Epithelial cell of esophagus (primary cell): ENCODE data around the gene ZNF576.
A peak's percentile ranks its signal among the peaks of the same experiment; 100 is the strongest.

Source experiments
- DNase-seq: peaks from one replicate; pipeline ENCODE4 v3.0.0; 2010; ENCODE audit warnings: low read depth
- H3K4me3 ChIP-seq: 2 replicates; pipeline ENCODE4 v1.5.1; 2011; ENCODE audit warnings: mild to moderate bottlenecking, low read length, control low read depth
- CTCF ChIP-seq: IDR thresholded peaks from 2 replicates; pipeline ENCODE4 v1.5.1; 2011; ENCODE audit warnings: low read depth, mild to moderate bottlenecking, low read length, control low read depth, inconsistent platforms; ENCODE audit not compliant: insufficient read depth; ENCODE audit errors: missing control alignments

ZNF576 gene

GRCh38 chr19:43554317-43554895 lies 42.0 kb upstream of the ZNF576 start:
- no peak overlapping the region for H3K4me3 ChIP-seq
- no peak for TF ChIP-seq CTCF
- DNase-seq: no peak

DNA sequence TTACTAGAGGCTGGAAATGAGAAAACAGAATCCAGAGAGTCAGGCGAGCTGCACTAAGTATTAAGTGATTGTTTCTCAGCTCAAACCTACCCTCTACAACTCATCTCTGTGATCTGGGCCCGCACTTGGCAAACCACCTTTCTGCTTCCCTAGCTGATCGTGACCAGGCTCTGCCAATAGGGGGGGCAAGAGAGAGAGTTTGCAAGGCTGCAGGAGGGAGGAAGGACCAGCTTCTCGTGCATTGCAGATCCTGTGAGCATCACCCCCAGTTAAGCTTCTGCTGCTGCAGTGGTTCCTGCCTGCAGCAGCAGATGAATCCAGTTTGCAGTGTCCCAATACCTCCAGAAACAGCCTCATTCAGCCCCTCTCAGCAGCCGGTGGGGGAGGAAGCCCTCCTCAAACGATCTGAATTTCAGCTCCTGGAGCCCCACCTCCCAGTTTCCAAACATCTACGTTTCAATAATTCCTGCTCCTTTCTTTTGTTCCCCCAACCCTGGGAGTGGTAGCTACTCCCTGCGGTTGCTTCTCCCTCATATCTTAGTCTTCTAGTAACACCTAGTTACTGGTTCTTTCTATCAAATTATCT lies 41.1 kb upstream of the ZNF576 start:
- peak; percentile 80 for DNase-seq
- TF ChIP-seq CTCF: peak; percentile 92
- no peak overlapping the region for H3K4me3 ChIP-seq

- TF ChIP-seq CTCF: no peak
- DNase-seq: peak; percentile 24
- no peak overlapping the region for H3K4me3 ChIP-seq
Measured at GRCh38 chr19:43560687-43561086, 35.7 kb upstream of the ZNF576 start.

GRCh38 chr19:43561139-43561970 lies 35.0 kb upstream of the ZNF576 start:
- H3K4me3 ChIP-seq: no peak overlapping the region
- DNase-seq: no peak
- no peak for TF ChIP-seq CTCF

DNA sequence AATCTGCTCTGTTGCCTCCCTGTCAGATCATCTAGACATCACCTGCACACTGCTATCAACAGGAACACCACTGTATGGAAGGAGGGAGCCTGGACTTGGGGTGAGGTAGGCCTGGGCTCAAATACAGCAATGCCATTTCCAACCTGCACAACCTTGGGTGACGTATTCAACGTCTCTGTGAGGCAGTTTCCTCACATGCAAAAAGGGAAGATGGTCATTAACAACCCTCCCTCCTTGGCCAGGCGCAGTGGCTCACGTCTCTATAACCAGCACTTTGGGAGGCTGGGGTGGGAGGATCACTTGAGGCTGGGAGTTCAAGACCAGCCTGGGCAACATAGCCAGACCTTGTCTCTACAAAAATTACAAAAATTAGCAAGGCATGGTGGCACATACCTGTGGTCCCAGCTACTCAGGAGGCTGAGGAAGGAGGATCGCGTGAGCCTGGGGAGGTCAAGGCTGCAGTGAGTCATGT lies 34.1 kb upstream of the ZNF576 start:
- TF ChIP-seq CTCF: no peak
- no peak for DNase-seq
- no peak overlapping the region for H3K4me3 ChIP-seq

- peak; percentile 52 for DNase-seq
- TF ChIP-seq CTCF: no peak
- no peak overlapping the region for H3K4me3 ChIP-seq
Measured at GRCh38 chr19:43562698-43563241, 33.6 kb upstream of the ZNF576 start.
